K562 (cell line): ENCODE data around the gene CSNK2A1.

Experiments
- CUX1 ChIP-seq: fragments of 200-800 bp; sonication (Bioruptor generic); IDR thresholded peaks from 2 replicates; pipeline ENCODE4 v1.6.1; 2016; ENCODE audit warnings: missing genetic modification characterization, missing compliant biosample characterization
- ETV5 ChIP-seq: sonication (generic); formaldehyde crosslinking; IDR thresholded peaks from 2 replicates; pipeline ENCODE4 v1.4.0; 2020; ENCODE audit warnings: low read depth, mild to moderate bottlenecking, missing genetic modification reagents
- REST ChIP-seq, 2 experiments: fragments of 450-650 bp; formaldehyde crosslinking in 1 of 2; IDR thresholded peaks; 2 replicates each; pipeline versions ENCODE4 v1.4.0 to v1.6.1; 2014 to 2020; ENCODE audit warnings: mild to moderate bottlenecking in 2 of 2, borderline replicate concordance in 1 of 2, low read depth in 1 of 2

- TF ChIP-seq CUX1 (no peak), ETV5 (CRISPR knock-in tag) (no peak), REST (IDR thresholded peaks at IDR 0.05; ENCODE audit: borderline replicate concordance) (no peak), REST (CRISPR knock-in tag; IDR thresholded peaks at IDR 0.05; ENCODE audit: low read depth) (no peak)
Observed at GRCh38 chr20:584161-584970, 40.8 kb upstream of the CSNK2A1 start.
